GM12878 (cell line): ENCODE measurements around the gene LRP10. TPM values are rescaled to one million over a fixed set of nuclear protein-coding genes. Genes with fewer than 3 reads are reported as not detected.

Source experiments
- ATAC-seq: fragments of 200-7000 bp; cut with Tn5 transposase; 3 replicates; pipeline ENCODE4 v1.9.1; 2020; ENCODE audit warnings: mild to moderate bottlenecking, moderate library complexity
- BruUV-seq: library from RNA; stranded (reverse); fragments of 400-500 nt; replicated peaks from 2 replicates; lab custom pipeline; 2021; lab: Mats Ljungman, UMichigan
- CTCF ChIA-PET: fragments of 300-600 bp; sonication (Branson Sonifier 250); formaldehyde crosslinking; extraction: SDS; loops from one replicate; lab custom pipeline; 2021; ENCODE audit warnings: inconsistent platforms; lab: Yijun Ruan, JAX
- POLR2A ChIA-PET: fragments of 350-600 bp; formaldehyde crosslinking; extraction: SDS; loops from one replicate; lab custom pipeline; 2021; ENCODE audit warnings: inconsistent platforms; lab: Charles Lee
- RAD21 ChIA-PET: fragments of 300-600 bp; sonication (Branson Sonifier 250); formaldehyde crosslinking; loops from one replicate; lab custom pipeline; 2023; ENCODE audit warnings: antibody characterized with exemption; ENCODE audit not compliant: unreplicated experiment; lab: Charles Lee
- SMC1A ChIA-PET: fragments of 300-600 bp; sonication (Branson Sonifier 250); formaldehyde crosslinking; loops from one replicate; lab custom pipeline; 2023; ENCODE audit not compliant: unreplicated experiment, uncharacterized antibody; lab: Charles Lee
- DNase-seq: peaks from one replicate; pipeline ENCODE4 v3.0.0-alpha.2; 2011; ENCODE audit warnings: low read depth, low spot score
- FAIRE-seq: peaks from 3 replicates; lab custom pipeline; 2011; peaks lifted over from hg19 to GRCh38; lab: Jason Lieb, UNC
- H2AFZ ChIP-seq: 2 replicates; pipeline ENCODE4 v1.6.0; 2011; ENCODE audit warnings: low read depth, low read length, control low read depth; ENCODE audit not compliant: control insufficient read depth
- H3K27ac ChIP-seq: 2 replicates; pipeline ENCODE4 v1.5.1; 2011; ENCODE audit warnings: control low read depth; ENCODE audit not compliant: control insufficient read depth, insufficient read depth
- H3K27me3 ChIP-seq, 2 experiments: replicated peaks in 1 of 2; 2 replicates each; pipeline versions ENCODE4 v1.6.0 to v1.6.1; 2011; ENCODE audit warnings: low read length in 1 of 2; ENCODE audit not compliant: control insufficient read depth in 2 of 2, insufficient read depth in 2 of 2
- H3K36me3 ChIP-seq, 2 experiments: 2 replicates each; pipeline ENCODE4 v1.5.1; 2011; ENCODE audit warnings: low read length in 1 of 2; ENCODE audit not compliant: control insufficient read depth in 2 of 2, insufficient read depth in 2 of 2
- H3K4me1 ChIP-seq: 2 replicates; pipeline ENCODE4 v1.6.1; 2011; ENCODE audit warnings: mild to moderate bottlenecking, low read length, moderate library complexity, mixed read lengths; ENCODE audit not compliant: control insufficient read depth, insufficient read depth
- H3K4me2 ChIP-seq: 2 replicates; pipeline ENCODE4 v1.6.0; 2011; ENCODE audit warnings: control low read depth; ENCODE audit not compliant: control insufficient read depth, insufficient read depth
- H3K4me3 ChIP-seq: fragments of 200-600 bp; sonication (generic); 2 replicates; pipeline ENCODE4 v1.5.1; 2016
- H3K79me2 ChIP-seq: 2 replicates; pipeline ENCODE4 v1.6.0; 2011; ENCODE audit warnings: low read length; ENCODE audit not compliant: control insufficient read depth, insufficient read depth
- H3K9ac ChIP-seq: 2 replicates; pipeline ENCODE4 v1.8.0; 2011; ENCODE audit warnings: low read length, control low read depth, mixed read lengths; ENCODE audit not compliant: control insufficient read depth, insufficient read depth
- H3K9me3 ChIP-seq: replicated peaks from 3 replicates; pipeline ENCODE4 v1.5.1; 2011; ENCODE audit warnings: mild to moderate bottlenecking, low read length; ENCODE audit not compliant: control insufficient read depth, insufficient read depth
- H4K20me1 ChIP-seq: 2 replicates; pipeline ENCODE4 v1.6.0; 2011; ENCODE audit not compliant: control insufficient read depth, insufficient read depth
- CBX3 ChIP-seq: fragments of 200-600 bp; sonication (generic); IDR thresholded peaks from 2 replicates; pipeline ENCODE4 v1.6.1; 2016; ENCODE audit warnings: low read depth, borderline replicate concordance
- POLR2A ChIP-seq: IDR thresholded peaks from 2 replicates; pipeline ENCODE4 v1.6.1; 2011; ENCODE audit warnings: low read depth, mild to moderate bottlenecking, low read length
- WGBS: methylation state at CpG from one replicate; pipeline ENCODE4 v1.1.6; 2016; ENCODE audit warnings: low lambda C conversion rate; ENCODE audit not compliant: insufficient replicate concordance, insufficient coverage; ENCODE audit errors: missing lambda C conversion rate; 5-methylcytosine and 5-hydroxymethylcytosine counted together
- in situ Hi-C: fragments of 300-500 bp; cut with MboI; formaldehyde crosslinking; loops from 9 replicates; pipeline ENCODE4 v1.14.3; 2018; ENCODE audit warnings: mixed read lengths
- intact Hi-C: fragments of 100-400 bp; cut with micrococcal nuclease; formaldehyde crosslinking; loops from one replicate; pipeline ENCODE4 v1.14.2; 2022; ENCODE audit not compliant: unreplicated experiment
- polyA plus RNA-seq, 11 experiments: library from polyadenylated mRNA; depleted of rRNA in 4 of 11; unstranded in 6 of 11; stranded (reverse) in 5 of 11; fragments of >200 nt; fragmentation: Nextera tagmentation in 4 of 11; fragmentation: Illumina TruSeq in 1 of 11; extraction: Ambion mirVana in 4 of 11; extraction: Trizol in 1 of 11; gene quantifications; 1 replicate in 1 of 11; 2 replicates in 10 of 11; pipeline versions ENCODE4 v1.2.1 to v1.2.3, GENCODE V29; 2011 to 2016; ENCODE audit warnings: inconsistent platforms in 2 of 11, missing spikeins in 2 of 11, low read depth in 1 of 11
- total RNA-seq, 4 experiments: library from RNA; depleted of rRNA in 3 of 4; stranded (reverse); fragments of >200 nt in 3 of 4; fragmentation: Illumina TruSeq in 1 of 4; extraction: Trizol in 1 of 4; gene quantifications; 2 replicates each; pipeline versions ENCODE4 v1.2.1 to v1.2.3, GENCODE V29; 2013 to 2021
- TF ChIP-seq, protein P1 (sequence below): IDR thresholded peaks from 2 replicates; pipeline ENCODE4 v1.6.1; 2011; ENCODE audit warnings: borderline replicate concordance, low read depth, mild to moderate bottlenecking, moderate library complexity, low read length; ENCODE audit not compliant: insufficient read depth, poor library complexity, severe bottlenecking

Gene LRP10
- total and polyA plus RNA-seq, 10 of the 15 experiments (the other 5 are each of a cell fraction or from before 2014, with no cell fraction given) = 3.0 to 56.9 (median 20.9) TPM

GRCh38 chr14:22883173-22883976, 11.8 kb downstream of the LRP10 start, which contains the start of gene REM2:
Gene REM2, plus strand, starts transcription at chr14:22883222. Its CDS starts 66 bp downstream, at chr14:22883288.
- in situ Hi-C loops = no loop called here
- RAD21 ChIA-PET = interaction anchor here (1.1 to 4.1 kb wide), 3 partner anchors 11 to 17 kb away, joined by 3 to 43 read pairs (median 3); partner anchors contain the start of gene LRP10
- DNase-seq (no peak), FAIRE-seq (no peak), ATAC-seq (no peak)
- 89% methylated on average over 14 of the region's 15 CpGs for WGBS
- CTCF ChIA-PET = interaction anchor here (1.2 to 10.8 kb wide), 5 partner anchors 10 to 188 kb away, joined by 4 to 174 read pairs (median 19); partner anchors contain the start of gene LRP10
- no peak within 1 kb of the TSS for H3K9ac ChIP-seq
- POLR2A ChIA-PET = interaction anchor here (0.8 to 5.6 kb wide), 6 partner anchors 11 to 70 kb away, joined by 3 to 45 read pairs (median 4); partner anchors contain the start of gene LRP10
- no peak within 1 kb of the TSS for H3K4me2 ChIP-seq
- TF ChIP-seq POLR2A (peak; percentile 45; the same call in 1 of the 2 replicates), CBX3 (no peak)
- TF ChIP-seq, protein P1, sequence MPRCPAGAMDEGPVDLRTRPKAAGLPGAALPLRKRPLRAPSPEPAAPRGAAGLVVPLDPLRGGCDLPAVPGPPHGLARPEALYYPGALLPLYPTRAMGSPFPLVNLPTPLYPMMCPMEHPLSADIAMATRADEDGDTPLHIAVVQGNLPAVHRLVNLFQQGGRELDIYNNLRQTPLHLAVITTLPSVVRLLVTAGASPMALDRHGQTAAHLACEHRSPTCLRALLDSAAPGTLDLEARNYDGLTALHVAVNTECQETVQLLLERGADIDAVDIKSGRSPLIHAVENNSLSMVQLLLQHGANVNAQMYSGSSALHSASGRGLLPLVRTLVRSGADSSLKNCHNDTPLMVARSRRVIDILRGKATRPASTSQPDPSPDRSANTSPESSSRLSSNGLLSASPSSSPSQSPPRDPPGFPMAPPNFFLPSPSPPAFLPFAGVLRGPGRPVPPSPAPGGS = peak; percentile 48
- TF ChIP-seq, all 136 proteins: peak for 2
- Histone ChIP-seq H3K9me3 (no peaks in the 10 kb centered on the region), H3K4me3 (no peak within 1 kb of the TSS), H3K27me3 (no peaks in the 10 kb centered on the region), H3K27ac (no peak within 1 kb of the TSS), H4K20me1 (no peaks in the 10 kb centered on the region), H3K79me2 (peaks cover 5% of the 10 kb centered on the region), H3K36me3 (0 out of 4 replicates have a peak, but pooled peaks cover 0 to 3% of the 10 kb centered on the region in 2 experiments), H3K4me1 (peaks cover 21% of the 10 kb centered on the region), H2AFZ (no peak within 1 kb of the TSS)
- intact Hi-C loops = no loop called here
- BruUV-seq = no TSS peak
- SMC1A ChIA-PET = interaction anchor here (0.7 to 9.5 kb wide), 7 partner anchors 9 to 46 kb away, joined by 3 to 110 read pairs (median 4); partner anchors contain the start of gene LRP10
